ENCODE results near the gene IGFBP3. TPM values are rescaled to one million over a fixed set of nuclear protein-coding genes. Genes with fewer than 3 reads are reported as not detected.

IGFBP3 gene
- total RNA-seq, 6 experiments from 2014 or later, result 85.9 to 321 (median 183) TPM

- 63% methylated on average over 6 of the region's 6 CpGs for WGBS (ENCODE audit: insufficient coverage, low coverage, low lambda C conversion rate, missing lambda C conversion rate)
- Histone ChIP-seq H3K9me3 (no peaks in the 10 kb centered on the region), H3K4me3 (no peak overlapping the region), H3K27ac (no peak overlapping the region), H3K27me3 (no peaks in the 10 kb centered on the region), H3K4me1 (peaks cover 0 to 23% (median 2%) of the 10 kb centered on the region in 4 donors), H3K36me3 (no peaks in the 10 kb centered on the region)
- TF ChIP-seq CTCF (IDR thresholded peaks at IDR 0.05), result no peak
- TF ChIP-seq POLR2A (IDR thresholded peaks at IDR 0.05), result no peak
- intact Hi-C loops (cut with DNase I), result loop anchor here in 1 of 2 donors (5.0 kb wide), 1 partner anchor 428 kb away; no protein-coding TSS in a partner anchor
- ATAC-seq (no peak), DNase-seq (no peak)
Observed at GRCh38 chr7:45923818-45924217, 2.7 kb upstream of the IGFBP3 start.

- TF ChIP-seq CTCF (IDR thresholded peaks at IDR 0.05) (peak; percentile 76 to 94 (median 88)), POLR2A (IDR thresholded peaks at IDR 0.05) (no peak)
- intact Hi-C loops (cut with DNase I), result loop anchor here in 1 of 2 donors (5.0 kb wide), 1 partner anchor 429 kb away; no protein-coding TSS in a partner anchor
- 10% methylated on average over 9 of the region's 9 CpGs for WGBS (ENCODE audit: insufficient coverage, low coverage, low lambda C conversion rate, missing lambda C conversion rate)
- Histone ChIP-seq H3K27ac (peak overlapping the region in 1 of 3 donors; percentile 39), H3K36me3 (no peaks in the 10 kb centered on the region), H3K4me3 (peak overlapping the region in 1 of 3 donors; percentile 59), H3K9me3 (no peaks in the 10 kb centered on the region), H3K27me3 (no peaks in the 10 kb centered on the region), H3K4me1 (peaks cover 0 to 23% (median 2%) of the 10 kb centered on the region in 4 donors)
- DNase-seq (peak; percentile 70 to 79 (median 74)), ATAC-seq (peak; percentile 44 to 62 (median 58))
Observed at GRCh38 chr7:45923290-45923689, 2.2 kb upstream of the IGFBP3 start.

GRCh38 chr7:45922810-45923209 lies 1.7 kb upstream of the IGFBP3 start:
- under 1% methylated on average over 11 of the region's 11 CpGs for WGBS (ENCODE audit: insufficient coverage, low coverage, low lambda C conversion rate, missing lambda C conversion rate)
- no peak for TF ChIP-seq CTCF (IDR thresholded peaks at IDR 0.05)
- Histone ChIP-seq H3K27me3 (no peaks in the 10 kb centered on the region), H3K4me3 (peak overlapping the region; percentile 16 to 59 (median 31)), H3K27ac (peak overlapping the region; percentile 24 to 46 (median 39)), H3K4me1 (peaks cover 0 to 23% (median 3%) of the 10 kb centered on the region in 4 donors), H3K9me3 (no peaks in the 10 kb centered on the region), H3K36me3 (no peaks in the 10 kb centered on the region)
- ATAC-seq (peak in 1 of 4 donors; percentile 26), DNase-seq (no peak)
- intact Hi-C loops (cut with DNase I), result loop anchor here in 1 of 2 donors (5.0 kb wide), 1 partner anchor 429 kb away; no protein-coding TSS in a partner anchor

- no peak for TF ChIP-seq POLR2A (IDR thresholded peaks at IDR 0.05)
- peak; percentile 70 to 91 (median 85) for TF ChIP-seq CTCF (IDR thresholded peaks at IDR 0.05)
- Histone ChIP-seq H3K9me3 (no peaks in the 10 kb centered on the region), H3K4me3 (peak overlapping the region; percentile 46 to 59 (median 56)), H3K27ac (peak overlapping the region; percentile 24 to 46 (median 33)), H3K36me3 (no peaks in the 10 kb centered on the region), H3K27me3 (no peaks in the 10 kb centered on the region), H3K4me1 (peaks cover 0 to 23% (median 6%) of the 10 kb centered on the region in 4 donors)
- ATAC-seq, result peak; percentile 48 to 55 (median 49)
- 4% methylated on average over 30 of the region's 36 CpGs for WGBS (ENCODE audit: insufficient coverage, low coverage, low lambda C conversion rate, missing lambda C conversion rate)
- intact Hi-C loops (cut with DNase I), result loop anchor here in 1 of 2 donors (5.0 kb wide), 1 partner anchor 430 kb away; no protein-coding TSS in a partner anchor
- DNase-seq, result peak in 2 of 3 donors; percentile 61 to 64
Observed at GRCh38 chr7:45921699-45922519, 837 bp upstream of the IGFBP3 start.

All from right lobe of liver (tissue), 6 donors.